Activated effector memory CD4-positive, alpha-beta T cell treated with Interleukin-2 at 50 U/mL for 16 hours (primary cell): Measurements from ENCODE around the gene UBTD1.
"Not testable (repeated sequence)": the region's sequence is repeated elsewhere in the genome, so short reads cannot be mapped to it uniquely, and the experiment has no call there.

Experiments
- DNase-seq: peaks from one replicate; pipeline ENCODE4 v3.0.0-alpha.2; 2020

The UBTD1 gene, protein sequence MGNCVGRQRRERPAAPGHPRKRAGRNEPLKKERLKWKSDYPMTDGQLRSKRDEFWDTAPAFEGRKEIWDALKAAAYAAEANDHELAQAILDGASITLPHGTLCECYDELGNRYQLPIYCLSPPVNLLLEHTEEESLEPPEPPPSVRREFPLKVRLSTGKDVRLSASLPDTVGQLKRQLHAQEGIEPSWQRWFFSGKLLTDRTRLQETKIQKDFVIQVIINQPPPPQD

DNA sequence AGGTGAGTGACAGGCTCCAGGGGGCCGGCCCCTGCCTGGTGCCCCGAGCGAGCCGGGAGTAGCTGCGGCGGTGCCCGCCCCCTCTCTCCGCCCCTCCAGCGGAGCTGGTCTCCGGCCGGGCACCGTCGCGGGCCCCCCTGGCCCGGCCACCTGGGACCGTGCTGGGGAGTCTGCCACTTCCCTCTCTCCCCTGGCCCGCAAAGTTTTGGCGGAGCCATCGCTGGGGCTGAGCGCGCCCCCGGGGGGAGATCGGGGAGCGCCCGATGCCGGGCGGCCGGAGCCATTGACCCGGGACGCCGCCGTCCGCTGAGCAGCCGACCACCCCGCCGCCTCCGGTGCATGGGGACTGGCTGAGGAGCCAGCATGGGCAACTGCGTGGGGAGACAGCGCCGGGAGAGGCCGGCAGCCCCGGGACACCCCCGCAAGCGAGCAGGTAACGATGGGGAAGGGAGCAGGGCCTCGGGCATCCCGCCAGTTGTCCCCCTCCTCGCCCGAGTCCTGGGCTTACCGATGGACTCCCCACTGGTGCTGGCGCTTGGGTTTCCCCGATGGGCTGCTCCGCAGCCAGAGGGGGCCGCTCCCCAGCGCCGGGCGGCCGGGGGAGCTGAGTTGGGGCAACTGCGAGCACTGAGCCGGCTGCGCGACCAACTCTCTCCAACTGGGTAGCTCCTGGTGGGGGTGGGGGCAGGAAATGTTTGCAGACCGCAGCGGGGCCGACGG, at the start of gene UBTD1:
Gene UBTD1, plus strand, starts transcription at position 84 of the 720 bp plus-strand sequence. Its CDS starts 280 bp downstream, at position 364.
- peak; percentile 15 for DNase-seq

DNA sequence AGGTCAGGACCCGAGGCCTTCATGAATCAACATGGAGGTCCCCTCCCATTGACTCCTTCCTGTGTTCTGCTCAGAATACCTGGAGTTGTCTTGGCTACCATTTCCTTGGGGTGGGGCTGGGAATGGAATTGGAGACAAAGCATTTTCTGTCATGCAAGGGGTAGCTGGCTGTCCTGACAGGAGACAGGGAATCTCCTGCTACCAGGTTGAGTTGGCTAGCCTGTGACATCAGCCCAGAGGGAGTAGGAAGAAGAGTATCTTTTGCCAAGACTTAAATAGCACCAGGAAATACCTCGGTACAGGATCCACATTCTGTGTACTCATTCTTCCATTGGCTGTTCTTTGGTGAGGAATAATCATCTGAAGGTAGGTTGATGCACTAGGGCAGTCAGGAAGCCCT, 47.9 kb upstream of the UBTD1 start:
- no peak for DNase-seq

DNA sequence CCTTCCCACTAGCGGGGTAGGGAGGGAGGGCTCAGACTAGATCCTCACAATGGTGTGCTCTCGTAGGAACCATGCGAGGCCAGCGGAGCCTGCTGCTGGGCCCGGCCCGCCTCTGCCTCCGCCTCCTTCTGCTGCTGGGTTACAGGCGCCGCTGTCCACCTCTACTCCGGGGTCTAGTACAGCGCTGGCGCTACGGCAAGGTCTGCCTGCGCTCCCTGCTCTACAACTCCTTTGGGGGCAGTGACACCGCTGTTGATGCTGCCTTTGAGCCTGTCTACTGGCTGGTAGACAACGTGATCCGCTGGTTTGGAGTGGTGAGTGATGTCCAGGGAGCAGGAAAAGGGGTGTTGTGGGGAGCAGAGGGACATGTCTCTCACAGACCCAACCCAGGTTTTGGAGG, 47.1 kb upstream of the UBTD1 start:
- DNase-seq, result no peak

DNA sequence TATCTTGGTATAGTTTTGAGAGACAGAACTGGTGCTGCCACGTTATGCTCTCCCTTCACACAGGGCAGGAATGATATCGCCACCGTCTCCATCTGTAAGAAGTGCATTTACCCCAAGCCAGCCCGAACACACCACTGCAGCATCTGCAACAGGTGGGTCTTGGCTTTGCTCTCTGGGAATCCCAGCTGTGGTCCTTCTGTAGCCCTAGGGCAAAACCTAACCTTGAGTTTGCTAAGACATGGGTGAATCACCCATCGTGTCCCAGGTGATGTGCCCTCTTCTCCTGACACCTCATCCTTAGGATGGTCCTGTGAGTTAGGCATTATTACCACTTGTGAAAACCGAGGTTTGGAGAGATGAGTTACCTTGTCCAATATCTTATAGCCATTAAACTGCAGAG, 46.4 kb upstream of the UBTD1 start:
- DNase-seq, result no peak

- no peak for DNase-seq
These were observed 44.2 kb upstream of the UBTD1 start for GRCh38 chr10:97454330-97455036.

- no peak for DNase-seq
These were observed 42.6 kb upstream of the UBTD1 start for GRCh38 chr10:97456034-97456685.

GRCh38 chr10:97456686-97457065, 42.0 kb upstream of the UBTD1 start:
- DNase-seq, result no peak

- DNase-seq, result no peak
These were observed 39.6 kb upstream of the UBTD1 start for GRCh38 chr10:97459111-97459510.

DNA sequence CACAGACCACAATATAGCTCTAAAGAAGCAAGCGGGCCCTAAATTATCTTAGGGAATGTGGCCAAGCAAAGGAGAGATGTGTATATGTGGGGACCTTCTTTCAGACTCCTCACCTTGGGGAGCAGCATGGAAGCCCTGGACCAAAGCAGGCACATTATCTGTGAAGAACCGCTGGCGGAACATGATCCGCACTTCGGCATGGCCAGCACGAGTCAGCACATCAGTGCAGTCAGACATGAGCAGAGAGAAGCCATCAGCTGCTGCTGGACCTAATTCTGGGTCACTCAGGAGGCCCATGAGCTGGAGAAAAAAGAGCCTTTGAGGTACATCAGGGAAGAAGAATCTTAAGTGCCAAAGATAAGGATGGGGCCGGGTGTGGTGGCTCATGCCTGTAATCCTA, 38.8 kb upstream of the UBTD1 start:
- DNase-seq, result no peak

DNA sequence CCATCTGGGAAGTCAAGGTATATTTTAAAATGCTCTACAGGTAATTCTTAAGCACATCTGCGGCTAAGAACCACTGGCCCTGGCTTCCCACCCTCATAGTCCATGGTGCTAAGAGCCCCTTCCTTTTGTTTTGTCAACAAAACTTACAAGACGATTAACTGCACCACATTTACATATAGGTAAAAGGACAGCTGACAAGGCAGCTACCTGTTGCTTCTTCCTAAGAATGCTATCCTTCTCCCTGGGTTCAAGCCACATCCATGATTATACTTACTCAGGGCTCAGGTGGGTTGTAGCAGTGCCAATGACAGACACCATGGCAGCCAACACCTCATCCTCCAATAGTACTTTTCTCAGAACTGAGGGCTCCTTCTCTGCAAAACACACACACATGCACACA, 36.4 kb upstream of the UBTD1 start:
- DNase-seq, result no peak

DNA sequence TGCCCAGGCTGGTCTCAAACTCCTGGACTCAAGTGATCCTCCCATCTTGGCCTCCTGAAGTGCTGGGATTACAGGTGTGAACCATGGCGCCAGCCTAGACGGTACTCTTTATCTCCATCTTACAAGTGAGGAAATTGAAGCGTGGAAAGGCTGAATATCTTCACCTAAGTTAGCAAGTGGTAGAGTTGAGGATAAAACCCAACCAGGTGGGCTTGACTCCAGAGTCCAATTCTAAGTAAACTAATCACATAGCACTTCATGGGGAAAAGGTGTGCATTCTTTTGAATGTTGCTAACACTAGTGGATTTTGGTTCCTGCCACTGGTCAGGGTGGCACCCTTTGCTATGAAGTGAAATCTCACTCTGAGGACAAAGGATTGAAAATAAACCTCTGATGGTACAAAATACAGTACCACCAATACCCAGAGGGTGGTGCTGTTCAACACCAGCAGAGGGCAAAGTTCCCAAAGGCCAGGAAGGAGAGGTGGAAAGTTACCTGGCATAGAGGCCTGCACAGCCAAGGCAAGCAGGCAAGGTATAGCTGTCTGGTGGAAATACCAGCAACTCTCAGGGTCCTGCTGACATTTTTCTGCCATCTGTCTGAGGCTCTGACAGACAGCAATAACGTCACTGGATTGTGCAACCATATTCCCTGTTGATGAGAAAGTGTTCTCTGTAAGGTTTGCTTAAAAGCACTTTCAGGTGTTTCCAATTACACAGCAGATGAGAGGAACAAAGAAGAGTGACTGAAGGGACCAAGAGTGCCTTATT, 35.2 kb upstream of the UBTD1 start:
- DNase-seq, result peak; percentile 6

DNA sequence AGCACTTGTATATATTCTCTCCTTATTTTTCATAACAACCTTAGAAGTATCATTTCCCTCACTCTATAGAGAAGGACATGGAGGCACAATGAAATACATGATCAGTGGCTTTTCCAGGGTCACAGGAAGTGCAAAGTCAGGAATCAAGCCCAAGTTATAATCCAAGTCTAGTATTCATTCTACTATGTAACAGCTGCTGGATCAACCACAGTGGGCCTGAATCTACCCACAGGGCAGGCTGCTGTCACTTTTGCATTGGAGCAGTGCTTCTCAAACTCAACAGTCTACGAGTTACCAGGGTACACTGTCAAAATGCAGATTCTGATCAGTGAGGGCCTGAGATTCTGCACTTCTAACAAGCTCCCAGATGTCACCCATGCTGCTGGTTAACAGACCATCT, 34.5 kb upstream of the UBTD1 start:
- DNase-seq, result no peak

GRCh38 chr10:97465982-97466381, 32.7 kb upstream of the UBTD1 start:
- DNase-seq, result no peak

DNA sequence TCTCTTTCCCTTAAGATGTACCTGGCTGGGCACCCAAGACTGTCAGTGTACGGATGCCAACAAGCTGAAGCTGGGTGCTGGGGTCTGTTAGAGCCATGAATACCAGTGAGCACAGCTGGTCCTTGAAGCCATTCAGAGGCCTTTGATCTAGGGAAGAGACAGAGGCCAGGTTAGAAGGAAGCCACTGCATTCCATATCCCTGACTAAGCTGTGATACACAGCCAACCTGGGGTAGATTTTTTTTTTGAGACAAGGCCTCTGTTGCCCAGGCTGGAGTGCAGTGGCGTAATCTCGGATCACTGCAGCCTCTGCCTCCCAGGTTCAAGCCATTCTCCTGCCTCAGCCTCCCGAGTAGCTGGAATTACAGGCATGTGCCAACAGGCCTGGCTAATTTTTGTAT, 32.0 kb upstream of the UBTD1 start:
- DNase-seq, result no peak

DNA sequence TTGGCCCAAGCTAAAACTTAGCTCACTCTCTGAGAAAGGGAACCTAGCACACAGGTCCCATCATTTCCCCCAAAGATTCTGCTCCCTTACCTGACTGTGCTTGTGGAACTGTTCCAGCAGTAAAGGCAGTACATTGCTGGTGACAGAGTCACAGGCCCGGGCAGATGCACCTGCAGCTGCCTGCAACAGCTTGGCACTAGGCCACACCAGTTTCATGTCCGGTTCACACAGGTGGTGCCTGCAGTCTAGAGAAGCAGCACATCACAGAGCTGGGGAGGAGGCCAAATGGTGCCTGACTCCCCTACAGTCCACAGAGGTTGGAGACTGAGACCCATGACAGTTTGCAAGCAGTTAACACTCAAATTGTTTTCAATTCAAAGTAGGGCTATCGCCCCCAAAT, 30.6 kb upstream of the UBTD1 start:
- DNase-seq, result no peak

- not testable (repeated sequence) for DNase-seq
These were observed 29.9 kb upstream of the UBTD1 start for GRCh38 chr10:97468781-97469180.

DNA sequence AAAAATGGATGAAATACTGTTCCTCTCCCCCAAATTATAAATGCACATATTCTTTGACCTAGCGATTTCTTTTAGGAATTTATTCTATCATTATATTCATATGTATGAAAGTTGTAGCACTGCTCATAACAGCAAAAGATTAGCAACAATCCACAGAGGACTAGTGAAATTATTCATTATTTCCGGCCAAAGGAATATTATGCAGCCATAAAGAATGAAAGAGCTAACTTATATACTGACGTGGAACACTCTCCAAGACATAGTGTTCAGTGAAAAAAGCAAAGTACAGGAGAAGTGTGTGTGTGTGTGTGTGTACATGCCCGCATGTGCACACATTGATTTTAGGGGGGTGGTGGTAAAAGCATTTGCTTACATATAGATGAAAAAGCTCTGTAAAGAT, 23.8 kb upstream of the UBTD1 start:
- DNase-seq, result no peak

DNA sequence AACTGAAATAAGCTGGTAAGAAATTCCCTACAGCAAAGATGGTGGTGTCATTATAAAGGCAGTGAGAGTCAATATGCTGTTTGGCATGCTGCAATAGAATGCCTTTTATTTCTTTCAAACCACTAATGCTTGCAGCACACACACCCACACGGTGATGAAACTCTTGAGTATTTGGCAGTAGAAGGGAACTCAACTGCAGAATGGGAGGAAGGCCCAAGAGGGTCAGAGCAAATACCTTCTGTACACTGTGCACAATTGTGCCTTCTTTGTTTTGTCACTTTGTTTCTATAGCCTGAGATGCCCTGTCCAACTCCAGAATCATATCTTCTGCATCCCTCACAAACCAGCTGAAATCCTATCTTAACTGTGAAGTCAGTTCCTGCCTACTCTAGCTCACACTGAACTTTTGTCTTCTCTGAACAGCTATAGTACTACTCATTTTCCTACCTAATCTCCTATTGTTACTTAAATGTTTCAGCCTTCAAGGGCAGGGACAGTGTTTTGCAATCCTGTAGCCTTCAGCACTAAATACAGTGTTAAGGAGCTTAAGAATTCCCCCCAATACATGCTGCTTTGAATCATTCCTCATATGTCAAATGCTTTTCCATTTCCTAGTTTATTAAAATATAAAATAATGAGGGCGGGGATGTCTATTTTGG, 22.7 kb upstream of the UBTD1 start:
- DNase-seq, result no peak

GRCh38 chr10:97479410-97479809, 19.3 kb upstream of the UBTD1 start:
- not testable (repeated sequence) for DNase-seq

DNA sequence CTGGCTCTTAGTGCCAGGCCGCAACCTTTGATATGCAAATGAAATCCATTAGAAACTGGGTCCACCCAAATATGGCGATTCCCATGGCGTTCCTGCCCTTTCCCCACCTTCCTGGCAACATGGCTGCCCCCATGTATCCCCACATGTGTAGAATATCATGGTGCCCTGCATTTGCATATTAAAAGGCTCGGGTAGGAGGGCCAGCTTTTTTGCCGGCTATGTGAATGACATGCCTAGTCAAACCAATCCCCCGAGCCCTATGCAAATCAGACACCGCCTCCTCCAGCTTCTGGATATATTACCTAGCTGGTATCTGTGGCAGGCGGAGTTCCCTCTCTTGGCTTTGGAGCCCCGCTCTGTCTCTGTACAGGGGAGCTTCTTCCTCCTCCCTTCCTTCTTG, 18.8 kb upstream of the UBTD1 start:
- no peak for DNase-seq

DNA sequence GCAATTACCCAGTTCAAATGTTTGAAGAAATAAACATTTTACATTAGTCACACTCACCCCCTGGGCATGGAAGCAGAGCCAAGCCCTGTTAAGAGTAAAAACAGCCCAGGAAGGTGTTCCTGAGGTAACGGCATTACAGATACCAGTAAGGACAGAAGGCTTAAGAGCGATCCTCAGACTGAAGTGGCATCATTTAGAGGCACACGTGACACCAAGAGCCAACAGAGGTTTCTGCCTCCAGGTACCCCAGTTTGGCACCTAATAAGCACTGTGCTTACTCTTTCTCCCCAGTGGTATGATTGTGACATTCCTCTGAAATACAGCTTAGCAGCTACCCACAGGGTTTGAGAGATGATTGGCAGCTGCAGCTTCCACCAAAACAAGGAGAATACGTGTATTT, 17.7 kb upstream of the UBTD1 start:
- DNase-seq, result no peak

DNA sequence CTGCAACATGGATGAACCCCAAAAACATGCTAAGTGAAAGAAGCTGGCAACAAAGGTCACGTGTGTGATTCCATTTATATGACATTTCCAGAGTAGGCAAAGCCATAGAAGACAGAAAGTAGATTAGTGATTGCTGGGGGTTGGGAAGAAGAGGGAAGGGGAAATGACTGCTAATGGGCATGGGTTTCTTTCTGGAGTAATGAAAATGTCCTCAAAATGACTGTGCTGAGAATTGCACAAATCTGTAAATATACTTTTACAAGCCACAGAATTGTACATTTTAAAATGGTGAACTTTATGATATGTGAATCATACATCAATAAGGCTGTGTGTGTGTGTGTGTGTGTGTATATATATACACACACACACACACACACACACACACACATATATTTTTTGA, 16.3 kb upstream of the UBTD1 start:
- DNase-seq, result no peak
